ENCODE results near the gene NDUFS6. TPM values are rescaled to one million over a fixed set of nuclear protein-coding genes. Genes with fewer than 3 reads are reported as not detected.

NDUFS6 gene
- total and polyA plus RNA-seq, 2 of the 4 experiments (the other 2 are of a cell fraction): 10.4 to 69.0 TPM

DNA sequence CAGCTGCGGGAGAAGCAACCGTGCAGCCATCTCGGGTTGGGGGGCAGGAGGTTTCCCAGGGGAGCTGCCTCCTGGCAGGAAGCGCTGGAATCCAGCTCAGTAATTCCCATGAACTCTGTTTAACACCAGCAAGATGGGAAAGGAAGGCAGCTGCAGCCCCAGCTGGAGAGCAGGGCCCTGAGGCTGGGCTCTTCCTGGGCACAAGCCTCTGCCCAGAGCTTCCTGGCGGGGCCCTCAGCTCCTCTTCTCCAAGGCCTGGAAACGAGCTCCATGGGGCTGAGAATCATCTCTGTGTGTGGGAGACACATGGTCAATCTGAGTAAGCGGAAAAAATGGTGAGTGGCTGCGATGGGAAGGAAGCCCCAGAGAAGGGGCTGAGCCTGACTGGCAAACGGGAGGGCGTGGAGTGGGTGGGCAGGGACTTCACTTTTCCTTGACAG lies 7.9 kb upstream of the NDUFS6 start:
- intact Hi-C loops (cut with micrococcal nuclease): no loop called here

More for the DNA sequence above, 7.9 kb upstream of the NDUFS6 start:
- H3K4me1 ChIP-seq (ENCODE audit: control insufficient read depth, insufficient read depth, low read length): peaks cover 26% of the 10 kb centered on the region
- H2AK5ac ChIP-seq (ENCODE audit: low read depth, low read length): peak overlapping the region; percentile 81
- 76% methylated on average over 3 of the region's 10 CpGs; no CpG with 5 or more reads in 1 of the 2 experiments for WGBS, 2 experiments (ENCODE audit: extremely low coverage in 2 of 2, insufficient read length in 1 of 2)
- no peaks in the 10 kb centered on the region for H3K27me3 ChIP-seq (ENCODE audit: control insufficient read depth, insufficient read depth, low read length)
- ATAC-seq (ENCODE audit: low read depth): no peak
- no peak overlapping the region for H3K56ac ChIP-seq (ENCODE audit: extremely low read depth, insufficient read depth, low read length)
- no peak overlapping the region for H3K4me2 ChIP-seq (ENCODE audit: low read depth, low read length)
- peak overlapping the region in 1 of 2 experiments; percentile 39; a peak in 3 of 4 replicates for H4K8ac ChIP-seq (ENCODE audit: low read depth in 2 of 2, low read length in 2 of 2)
- ChIA-PET CTCF (interaction anchor here (1.2 kb wide), 1 partner anchor 30 kb away, joined by 3 read pairs; no protein-coding TSS in a partner anchor), POLR2A (ENCODE audit: unreplicated experiment) (no interaction called here)
- H3K27ac ChIP-seq (ENCODE audit: insufficient read depth, low read length): peak overlapping the region; percentile 18
- no peak overlapping the region for H3K4me3 ChIP-seq (ENCODE audit: insufficient read depth, low read depth, low read length)
- peak overlapping the region; percentile 96 for H2BK120ac ChIP-seq (ENCODE audit: low read depth, low read length)
- H3K14ac ChIP-seq (replicated peaks; ENCODE audit: low read depth, low read length): no peak overlapping the region
- H3K9ac ChIP-seq (ENCODE audit: low read depth, low read length): no peak overlapping the region
- H2AFZ ChIP-seq (replicated peaks; ENCODE audit: low read length, poor library complexity): peak overlapping the region; percentile 0
- H2BK5ac ChIP-seq (ENCODE audit: low read depth, low read length, poor library complexity, severe bottlenecking): peak overlapping the region; percentile 99
- H3K9me3 ChIP-seq (ENCODE audit: control insufficient read depth, insufficient read depth, low read length): no peaks in the 10 kb centered on the region
- DNase-seq: peak; percentile 15
- H3K36me3 ChIP-seq (ENCODE audit: control insufficient read depth, insufficient read depth, low read length): peaks cover 26% of the 10 kb centered on the region
- dilution Hi-C loops (cut with HindIII; ENCODE audit: low sequenced_read_pairs, unreplicated experiment): no loop called here
- peak overlapping the region; percentile 41; the same call in 1 of the 2 replicates for H4K5ac ChIP-seq (ENCODE audit: low read depth, low read length)
- peak overlapping the region; percentile 54 for H4K91ac ChIP-seq (ENCODE audit: insufficient read depth, low read depth, low read length)
- BruUV-seq (replicated peaks): no TSS peak
- no peak for TF ChIP-seq FOS (IDR thresholded peaks at IDR 0.05; ENCODE audit: low read depth, low read length)
- no peak for TF ChIP-seq POLR2A (IDR thresholded peaks at IDR 0.05; ENCODE audit: low read depth, low read length)
- TF ChIP-seq, protein P1, sequence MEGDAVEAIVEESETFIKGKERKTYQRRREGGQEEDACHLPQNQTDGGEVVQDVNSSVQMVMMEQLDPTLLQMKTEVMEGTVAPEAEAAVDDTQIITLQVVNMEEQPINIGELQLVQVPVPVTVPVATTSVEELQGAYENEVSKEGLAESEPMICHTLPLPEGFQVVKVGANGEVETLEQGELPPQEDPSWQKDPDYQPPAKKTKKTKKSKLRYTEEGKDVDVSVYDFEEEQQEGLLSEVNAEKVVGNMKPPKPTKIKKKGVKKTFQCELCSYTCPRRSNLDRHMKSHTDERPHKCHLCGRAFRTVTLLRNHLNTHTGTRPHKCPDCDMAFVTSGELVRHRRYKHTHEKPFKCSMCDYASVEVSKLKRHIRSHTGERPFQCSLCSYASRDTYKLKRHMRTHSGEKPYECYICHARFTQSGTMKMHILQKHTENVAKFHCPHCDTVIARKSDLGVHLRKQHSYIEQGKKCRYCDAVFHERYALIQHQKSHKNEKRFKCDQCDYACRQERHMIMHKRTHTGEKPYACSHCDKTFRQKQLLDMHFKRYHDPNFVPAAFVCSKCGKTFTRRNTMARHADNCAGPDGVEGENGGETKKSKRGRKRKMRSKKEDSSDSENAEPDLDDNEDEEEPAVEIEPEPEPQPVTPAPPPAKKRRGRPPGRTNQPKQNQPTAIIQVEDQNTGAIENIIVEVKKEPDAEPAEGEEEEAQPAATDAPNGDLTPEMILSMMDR (conservative IDR thresholded peaks at IDR 0.05; ENCODE audit: low read depth, low read length): no peak
- TF ChIP-seq RCOR1 (IDR thresholded peaks at IDR 0.05; ENCODE audit: insufficient replicate concordance, low read length): no peak
- no peak for TF ChIP-seq CHD1 (IDR thresholded peaks at IDR 0.05; ENCODE audit: low read depth, low read length)
- no peak for TF ChIP-seq MAZ (IDR thresholded peaks at IDR 0.05; ENCODE audit: borderline replicate concordance, low read depth, low read length)
- TF ChIP-seq CEBPB (IDR thresholded peaks at IDR 0.05; ENCODE audit: low read depth, low read length): no peak
- no peak for TF ChIP-seq BHLHE40 (IDR thresholded peaks at IDR 0.05; ENCODE audit: low read depth, low read length)
- no peak for TF ChIP-seq RAD21 (IDR thresholded peaks at IDR 0.05; ENCODE audit: low read length)
- no peak for TF ChIP-seq USF2 (IDR thresholded peaks at IDR 0.05; ENCODE audit: low read depth, low read length)
- no peak for TF ChIP-seq MAFK (IDR thresholded peaks at IDR 0.05; ENCODE audit: low read depth, low read length)
- TF ChIP-seq, protein P2, sequence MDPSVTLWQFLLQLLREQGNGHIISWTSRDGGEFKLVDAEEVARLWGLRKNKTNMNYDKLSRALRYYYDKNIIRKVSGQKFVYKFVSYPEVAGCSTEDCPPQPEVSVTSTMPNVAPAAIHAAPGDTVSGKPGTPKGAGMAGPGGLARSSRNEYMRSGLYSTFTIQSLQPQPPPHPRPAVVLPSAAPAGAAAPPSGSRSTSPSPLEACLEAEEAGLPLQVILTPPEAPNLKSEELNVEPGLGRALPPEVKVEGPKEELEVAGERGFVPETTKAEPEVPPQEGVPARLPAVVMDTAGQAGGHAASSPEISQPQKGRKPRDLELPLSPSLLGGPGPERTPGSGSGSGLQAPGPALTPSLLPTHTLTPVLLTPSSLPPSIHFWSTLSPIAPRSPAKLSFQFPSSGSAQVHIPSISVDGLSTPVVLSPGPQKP (IDR thresholded peaks at IDR 0.05; ENCODE audit: borderline replicate concordance, low read depth, low read length): no peak
- no peak for TF ChIP-seq SMC3 (IDR thresholded peaks at IDR 0.05; ENCODE audit: low read depth, low read length)
- TF ChIP-seq MXI1 (IDR thresholded peaks at IDR 0.05; ENCODE audit: borderline replicate concordance, low read depth, low read length): no peak
- TF ChIP-seq RFX5 (IDR thresholded peaks at IDR 0.05; ENCODE audit: low read depth, low read length): no peak
- no peak for TF ChIP-seq NFE2L2 (IDR thresholded peaks at IDR 0.05; ENCODE audit: low read depth, low read length)
- H3K23ac ChIP-seq (ENCODE audit: low read depth, low read length): 0 out of 2 replicates have a peak overlapping the region, but pooled peaks have one; percentile 8
- peaks cover 13 to 58% of the 10 kb centered on the region in 2 experiments; a peak in 3 of 4 replicates for H3K79me1 ChIP-seq (ENCODE audit: low read depth in 1 of 2, low read length in 2 of 2)
- H3K9me1 ChIP-seq (ENCODE audit: insufficient read depth, low read length): peaks cover 15% of the 10 kb centered on the region
- H2AK9ac ChIP-seq (replicated peaks; ENCODE audit: low read depth, low read length, poor library complexity): no peak overlapping the region
- 0 out of 3 replicates have a peak overlapping the region, but pooled peaks have one; percentile 4 for H2BK15ac ChIP-seq (ENCODE audit: low read depth, low read length)
- peak overlapping the region; percentile 34 for H3K4ac ChIP-seq (ENCODE audit: low read depth, low read length)
- in situ Hi-C loops (cut with MboI; ENCODE audit: low sequenced_read_pairs): loop anchor here (25.0 kb wide), 1 partner anchor 831 kb away; no protein-coding TSS in a partner anchor
- H2BK20ac ChIP-seq (ENCODE audit: low read depth, low read length): peak overlapping the region; percentile 30; the same call in 1 of the 2 replicates
- peak overlapping the region; percentile 67; the same call in 1 of the 2 replicates for H3K18ac ChIP-seq (ENCODE audit: low read depth, low read length)
- no peaks in the 10 kb centered on the region for H4K20me1 ChIP-seq (ENCODE audit: insufficient read depth, low read length)

Data from IMR-90 (cell line).